Measurements from ENCODE around the gene TMEM62. TPM values are rescaled to one million over a fixed set of nuclear protein-coding genes. Genes with fewer than 3 reads are reported as not detected.

Gene TMEM62
- total and polyA plus RNA-seq, 2 experiments from 2014 or later = 8.6 to 9.1 TPM

GRCh38 chr15:43232289-43232874, 99.0 kb downstream of the TMEM62 start:
- H3K36me3 ChIP-seq = no peaks in the 10 kb centered on the region
- H3K9me3 ChIP-seq (ENCODE audit: low read depth) = no peaks in the 10 kb centered on the region
- DNase-seq (ENCODE audit: low read depth in 1 of 2, low spot score in 1 of 2) = no peak
- no peak overlapping the region for H3K27ac ChIP-seq
- no peaks in the 10 kb centered on the region for H3K4me1 ChIP-seq (ENCODE audit: low read depth)
- no peaks in the 10 kb centered on the region for H3K27me3 ChIP-seq
- H3K4me3 ChIP-seq = no peak overlapping the region
- TF ChIP-seq, protein P1, sequence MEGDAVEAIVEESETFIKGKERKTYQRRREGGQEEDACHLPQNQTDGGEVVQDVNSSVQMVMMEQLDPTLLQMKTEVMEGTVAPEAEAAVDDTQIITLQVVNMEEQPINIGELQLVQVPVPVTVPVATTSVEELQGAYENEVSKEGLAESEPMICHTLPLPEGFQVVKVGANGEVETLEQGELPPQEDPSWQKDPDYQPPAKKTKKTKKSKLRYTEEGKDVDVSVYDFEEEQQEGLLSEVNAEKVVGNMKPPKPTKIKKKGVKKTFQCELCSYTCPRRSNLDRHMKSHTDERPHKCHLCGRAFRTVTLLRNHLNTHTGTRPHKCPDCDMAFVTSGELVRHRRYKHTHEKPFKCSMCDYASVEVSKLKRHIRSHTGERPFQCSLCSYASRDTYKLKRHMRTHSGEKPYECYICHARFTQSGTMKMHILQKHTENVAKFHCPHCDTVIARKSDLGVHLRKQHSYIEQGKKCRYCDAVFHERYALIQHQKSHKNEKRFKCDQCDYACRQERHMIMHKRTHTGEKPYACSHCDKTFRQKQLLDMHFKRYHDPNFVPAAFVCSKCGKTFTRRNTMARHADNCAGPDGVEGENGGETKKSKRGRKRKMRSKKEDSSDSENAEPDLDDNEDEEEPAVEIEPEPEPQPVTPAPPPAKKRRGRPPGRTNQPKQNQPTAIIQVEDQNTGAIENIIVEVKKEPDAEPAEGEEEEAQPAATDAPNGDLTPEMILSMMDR (IDR thresholded peaks at IDR 0.05; ENCODE audit: low read depth, low read length) = no peak

Other genes with a start within 250 kb of the TMEM62 start
- gene TTBK2, start 212.8 kb upstream of the TMEM62 start, total RNA-seq = 24.1 and 29.0 TPM in 2 replicates
- gene TTBK2, start 212.8 kb upstream of the TMEM62 start, polyA plus RNA-seq = 11.9 and 18.0 TPM in 2 replicates
- gene UBR1, start 27.5 kb upstream of the TMEM62 start, total RNA-seq = 20.6 and 22.2 TPM in 2 replicates
- gene UBR1, start 27.5 kb upstream of the TMEM62 start, polyA plus RNA-seq = 15.1 and 17.8 TPM in 2 replicates
- 77.4 and 117 TPM in 2 replicates for gene CCNDBP1, start 51.8 kb downstream of the TMEM62 start, total RNA-seq
- 82.4 and 104 TPM in 2 replicates for gene CCNDBP1, start 51.8 kb downstream of the TMEM62 start, polyA plus RNA-seq
- 0.12 and 0.39 TPM in 2 replicates for gene EPB42, start 87.4 kb downstream of the TMEM62 start, total RNA-seq
- 0.94 TPM in 1 of 2 replicates, not detected in the other for gene EPB42, start 87.4 kb downstream of the TMEM62 start, polyA plus RNA-seq
- gene TGM5, start 133.3 kb downstream of the TMEM62 start, total RNA-seq = not detected in 2 replicates
- not detected in 2 replicates for gene TGM5, start 133.3 kb downstream of the TMEM62 start, polyA plus RNA-seq
- not detected in 2 replicates for gene TGM7, start 168.7 kb downstream of the TMEM62 start, total RNA-seq
- not detected in 2 replicates for gene TGM7, start 168.7 kb downstream of the TMEM62 start, polyA plus RNA-seq
- gene LCMT2, start 197.0 kb downstream of the TMEM62 start, total RNA-seq = 5.3 and 8.2 TPM in 2 replicates
- gene LCMT2, start 197.0 kb downstream of the TMEM62 start, polyA plus RNA-seq = 7.7 and 11.6 TPM in 2 replicates
- 27.1 and 29.8 TPM in 2 replicates for gene ZSCAN29, start 237.5 kb downstream of the TMEM62 start, total RNA-seq
- 10.9 and 13.7 TPM in 2 replicates for gene ZSCAN29, start 237.5 kb downstream of the TMEM62 start, polyA plus RNA-seq
- 7.1 and 10.7 TPM in 2 replicates for gene TUBGCP4, start 237.5 kb downstream of the TMEM62 start, total RNA-seq
- 16.3 and 19.1 TPM in 2 replicates for gene TUBGCP4, start 237.5 kb downstream of the TMEM62 start, polyA plus RNA-seq